MCF 10A (cell line): ENCODE data around the gene MARCHF6. TPM values are rescaled to one million over a fixed set of nuclear protein-coding genes. Genes with fewer than 3 reads are reported as not detected.

Experiments
- BruUV-seq: library from RNA; stranded (reverse); fragments of 400-500 nt; replicated peaks from 2 replicates; lab custom pipeline; 2021; lab: Mats Ljungman, UMichigan
- CTCF ChIA-PET: fragments of 300-600 bp; sonication (Branson Sonifier 250); formaldehyde crosslinking; extraction: SDS; loops from one replicate; lab custom pipeline; 2021; ENCODE audit warnings: antibody characterized with exemption, inconsistent platforms; lab: Yijun Ruan, JAX
- POLR2A ChIA-PET: fragments of 300-600, 350-650 bp; sonication (Branson Sonifier 250); formaldehyde crosslinking; extraction: SDS; loops from one replicate; lab custom pipeline; 2020; ENCODE audit warnings: antibody characterized with exemption, inconsistent platforms; lab: Yijun Ruan, JAX
- DNase-seq: peaks from one replicate; pipeline ENCODE4 v3.0.0-alpha.2; 2018; ENCODE audit not compliant: unreplicated experiment
- H3K27ac Mint-ChIP-seq: one replicate; pipeline ENCODE4 v1.8.0; 2022; ENCODE audit warnings: mild to moderate bottlenecking, low read depth, mixed read lengths; ENCODE audit not compliant: unreplicated experiment
- H3K27me3 Mint-ChIP-seq: one replicate; pipeline ENCODE4 v1.8.0; 2022; ENCODE audit warnings: mixed read lengths; ENCODE audit not compliant: insufficient read depth, unreplicated experiment
- H3K36me3 Mint-ChIP-seq: one replicate; pipeline ENCODE4 v1.8.0; 2022; ENCODE audit warnings: mild to moderate bottlenecking, moderate library complexity, mixed read lengths; ENCODE audit not compliant: insufficient read depth, unreplicated experiment
- H3K4me1 Mint-ChIP-seq: one replicate; pipeline ENCODE4 v1.8.0; 2022; ENCODE audit warnings: mixed read lengths; ENCODE audit not compliant: insufficient read depth, unreplicated experiment
- H3K4me3 Mint-ChIP-seq: one replicate; pipeline ENCODE4 v1.8.0; 2022; ENCODE audit warnings: mild to moderate bottlenecking, moderate library complexity, mixed read lengths; ENCODE audit not compliant: unreplicated experiment
- H3K9me3 Mint-ChIP-seq: one replicate; pipeline ENCODE4 v1.8.0; 2022; ENCODE audit warnings: mixed read lengths; ENCODE audit not compliant: unreplicated experiment
- CTCF ChIP-seq: fragments of 200-600 bp; IDR thresholded peaks from one replicate; pipeline ENCODE4 v1.8.0; 2022; ENCODE audit warnings: antibody characterized with exemption, mild to moderate bottlenecking; ENCODE audit not compliant: unreplicated experiment
- intact Hi-C: fragments of 100-400 bp; cut with micrococcal nuclease; formaldehyde crosslinking; loops from 2 replicates; pipeline ENCODE4 v1.14.1; 2022
- total RNA-seq: library from RNA; stranded (reverse); gene quantifications from 2 replicates; pipeline ENCODE4 v1.2.3, GENCODE V29; 2022

The MARCHF6 gene
- total RNA-seq, 1 experiment from 2014 or later: 118 TPM

GRCh38 chr5:10351919-10352318, 1.6 kb upstream of the MARCHF6 start:
- no peak for TF ChIP-seq CTCF
- peak overlapping the region; percentile 94 for H3K4me3 Mint-ChIP-seq
- no TSS peak for BruUV-seq
- peak overlapping the region; percentile 99 for H3K27ac Mint-ChIP-seq
- peaks cover 12% of the 10 kb centered on the region for H3K4me1 Mint-ChIP-seq
- intact Hi-C loops: no loop called here
- ChIA-PET CTCF (interaction anchor here (1.5 to 1.8 kb wide), 2 partner anchors 45 to 68 kb away, joined by 5 to 7 read pairs; partner anchors contain the start of gene CMBL), POLR2A (interaction anchor here (0.8 to 5.1 kb wide), 6 partner anchors 13 to 68 kb away, joined by 3 to 226 read pairs (median 20); partner anchors contain the start of gene CMBL)
- H3K9me3 Mint-ChIP-seq: no peaks in the 10 kb centered on the region
- no peak for DNase-seq
- no peaks in the 10 kb centered on the region for H3K27me3 Mint-ChIP-seq
- peaks cover 7% of the 10 kb centered on the region for H3K36me3 Mint-ChIP-seq

GRCh38 chr5:10352430-10353240, 860 bp upstream of the MARCHF6 start:
- Mint-ChIP-seq H3K9me3 (no peaks in the 10 kb centered on the region), H3K4me3 (peak overlapping the region; percentile 94), H3K4me1 (peaks cover 13% of the 10 kb centered on the region), H3K27me3 (no peaks in the 10 kb centered on the region), H3K36me3 (peaks cover 7% of the 10 kb centered on the region), H3K27ac (peak overlapping the region; percentile 99)
- DNase-seq: peak; percentile 45
- POLR2A ChIA-PET: interaction anchor here (0.8 to 5.1 kb wide), 30 partner anchors 10 to 106 kb away, joined by 3 to 226 read pairs (median 6); partner anchors contain the start of genes ATPSCKMT, CCT5 and CMBL
- BruUV-seq: no TSS peak
- no peak for TF ChIP-seq CTCF
- intact Hi-C loops: loop anchor here (1.0 kb wide), 2 partner anchors 42 to 68 kb away; no protein-coding TSS in a partner anchor
- CTCF ChIA-PET: interaction anchor here (0.6 to 1.8 kb wide), 6 partner anchors 14 to 132 kb away, joined by 3 to 7 read pairs (median 4); no protein-coding TSS in a partner anchor

- no peak for TF ChIP-seq CTCF
- TSS peak; percentile 52 for BruUV-seq
- peak; percentile 46 for DNase-seq
- Mint-ChIP-seq H3K4me3 (peak overlapping the region; percentile 94), H3K27ac (peak overlapping the region; percentile 99), H3K36me3 (peaks cover 7% of the 10 kb centered on the region), H3K4me1 (peaks cover 24% of the 10 kb centered on the region), H3K9me3 (no peaks in the 10 kb centered on the region), H3K27me3 (no peaks in the 10 kb centered on the region)
- POLR2A ChIA-PET: interaction anchor here (0.6 to 5.1 kb wide), 46 partner anchors 11 to 1445 kb away, joined by 3 to 226 read pairs (median 4); partner anchors contain the start of genes ATPSCKMT, CCT5 and CMBL
- CTCF ChIA-PET: interaction anchor here (0.5 to 1.2 kb wide), 9 partner anchors 11 to 71 kb away, joined by 3 to 5 read pairs (median 4); no protein-coding TSS in a partner anchor
- intact Hi-C loops: no loop called here
These were observed 765 bp downstream of the MARCHF6 start for GRCh38 chr5:10354048-10354872.
